Measurements from ENCODE around the gene CHRNA1. TPM values are rescaled to one million over a fixed set of nuclear protein-coding genes. Genes with fewer than 3 reads are reported as not detected.

CHRNA1 gene
- total and polyA plus RNA-seq, 2 experiments from 2014 or later: 0.16 TPM; not detected in 1

DNA sequence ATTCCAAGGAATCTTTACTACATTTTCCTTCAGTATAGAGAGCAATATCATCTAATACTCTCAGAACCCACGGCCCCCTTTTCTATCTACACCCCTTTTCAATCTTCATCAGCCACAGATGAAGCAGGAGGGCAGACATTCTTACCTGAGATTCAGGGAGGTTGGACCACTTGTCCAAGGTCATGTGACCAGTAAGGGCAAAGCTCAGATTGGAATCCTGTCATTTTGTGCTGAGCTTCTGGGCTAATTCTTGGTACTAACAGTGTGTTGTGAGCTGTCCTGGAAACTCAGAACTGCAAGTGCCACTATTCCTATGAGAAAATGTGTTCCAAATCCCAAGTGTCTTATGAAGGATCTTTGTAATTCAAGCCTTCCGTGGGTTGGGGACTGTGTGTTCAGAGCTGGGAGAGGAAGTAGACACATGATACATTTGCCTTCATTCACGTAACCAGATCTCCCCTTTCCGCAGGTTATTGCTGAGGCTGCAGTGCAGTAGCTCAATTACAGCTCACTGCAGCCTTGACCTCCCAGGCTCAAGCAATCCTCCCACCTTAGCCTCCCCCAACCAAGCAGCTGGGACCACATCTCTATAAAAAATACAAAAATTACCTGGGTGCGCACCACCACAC lies 3.3 kb downstream of the CHRNA1 start:
- Histone ChIP-seq H3K4me3 (no peak overlapping the region), H3K36me3 (ENCODE audit: low read depth) (no peaks in the 10 kb centered on the region), H3K79me2 (ENCODE audit: insufficient read depth) (no peaks in the 10 kb centered on the region), H2AFZ (no peak overlapping the region), H4K20me1 (ENCODE audit: insufficient read depth) (no peaks in the 10 kb centered on the region), H3K9ac (no peak overlapping the region), H3K27ac (no peak overlapping the region), H3K4me2 (ENCODE audit: unreplicated experiment) (no peak overlapping the region), H3K9me3 (ENCODE audit: low read depth) (no peaks in the 10 kb centered on the region), H3K4me1 (ENCODE audit: insufficient read depth) (no peaks in the 10 kb centered on the region), H3K27me3 (replicated peaks; ENCODE audit: insufficient read depth) (no peaks in the 10 kb centered on the region), H3F3A (ENCODE audit: insufficient read depth) (no peaks in the 10 kb centered on the region), H3K9me2 (ENCODE audit: insufficient read depth) (no peaks in the 10 kb centered on the region)
- TF ChIP-seq EZH2 (IDR thresholded peaks at IDR 0.05; ENCODE audit: insufficient read depth, poor library complexity, severe bottlenecking): no peak
- TF ChIP-seq EZH2phosphoT487 (IDR thresholded peaks at IDR 0.05; ENCODE audit: insufficient read depth, low read depth): no peak
- 69 to 73% methylated on average over 5 of the region's 5 CpGs for whole genome bisulfite sequencing, 2 experiments (ENCODE audit: low coverage in 1 of 2, low lambda C conversion rate in 2 of 2, missing lambda C conversion rate in 2 of 2)
- in situ Hi-C loops (cut with MboI): no loop called here
- no peak for DNase-seq

DNA sequence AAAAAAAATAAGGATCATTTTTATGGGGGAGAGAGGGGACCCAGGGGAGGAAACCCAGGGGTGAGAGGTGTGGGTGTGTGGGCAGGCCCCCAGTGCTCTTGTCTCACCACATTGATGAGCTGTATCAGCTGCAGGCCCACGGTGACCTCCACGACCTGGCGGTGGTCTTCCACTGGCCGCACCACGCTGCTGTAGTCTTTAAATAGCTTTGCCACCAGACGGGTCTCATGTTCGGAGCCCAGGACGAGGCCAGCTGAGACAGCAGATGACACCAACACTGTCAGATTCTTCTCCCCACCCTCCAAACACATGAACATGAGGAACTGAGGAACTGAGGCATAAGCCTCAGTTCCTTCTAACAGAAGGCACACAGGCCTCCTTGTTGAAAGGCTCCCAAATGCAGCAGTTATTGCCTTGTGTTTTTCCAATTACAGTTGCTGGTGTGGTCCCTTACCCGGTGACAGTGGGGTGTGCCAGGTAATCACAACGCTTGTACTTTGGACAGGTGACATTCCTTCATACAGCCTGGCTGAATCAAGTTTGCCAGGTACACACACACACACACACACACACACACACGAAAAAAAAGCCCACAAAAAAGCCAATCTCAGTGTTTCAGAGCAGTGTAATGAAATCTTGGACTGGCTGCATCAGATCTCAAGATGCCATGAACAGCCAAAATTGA lies 4.7 kb downstream of the CHRNA1 start:
- Histone ChIP-seq H3K4me2 (ENCODE audit: unreplicated experiment) (no peak overlapping the region), H3K27ac (no peak overlapping the region), H3K27me3 (replicated peaks; ENCODE audit: insufficient read depth) (no peaks in the 10 kb centered on the region), H3K79me2 (ENCODE audit: insufficient read depth) (no peaks in the 10 kb centered on the region), H3K4me3 (no peak overlapping the region), H3F3A (ENCODE audit: insufficient read depth) (no peaks in the 10 kb centered on the region), H4K20me1 (ENCODE audit: insufficient read depth) (no peaks in the 10 kb centered on the region), H3K9me3 (ENCODE audit: low read depth) (no peaks in the 10 kb centered on the region), H2AFZ (no peak overlapping the region), H3K9me2 (ENCODE audit: insufficient read depth) (no peaks in the 10 kb centered on the region), H3K4me1 (ENCODE audit: insufficient read depth) (no peaks in the 10 kb centered on the region), H3K36me3 (ENCODE audit: low read depth) (no peaks in the 10 kb centered on the region), H3K9ac (no peak overlapping the region)
- TF ChIP-seq EZH2 (IDR thresholded peaks at IDR 0.05; ENCODE audit: insufficient read depth, poor library complexity, severe bottlenecking) (no peak), EZH2phosphoT487 (IDR thresholded peaks at IDR 0.05; ENCODE audit: insufficient read depth, low read depth) (no peak)
- 66 to 67% methylated on average over 11 of the region's 11 CpGs for WGBS, 2 experiments (ENCODE audit: low coverage in 1 of 2, low lambda C conversion rate in 2 of 2, missing lambda C conversion rate in 2 of 2)
- in situ Hi-C loops (cut with MboI): no loop called here
- DNase-seq: no peak

DNA sequence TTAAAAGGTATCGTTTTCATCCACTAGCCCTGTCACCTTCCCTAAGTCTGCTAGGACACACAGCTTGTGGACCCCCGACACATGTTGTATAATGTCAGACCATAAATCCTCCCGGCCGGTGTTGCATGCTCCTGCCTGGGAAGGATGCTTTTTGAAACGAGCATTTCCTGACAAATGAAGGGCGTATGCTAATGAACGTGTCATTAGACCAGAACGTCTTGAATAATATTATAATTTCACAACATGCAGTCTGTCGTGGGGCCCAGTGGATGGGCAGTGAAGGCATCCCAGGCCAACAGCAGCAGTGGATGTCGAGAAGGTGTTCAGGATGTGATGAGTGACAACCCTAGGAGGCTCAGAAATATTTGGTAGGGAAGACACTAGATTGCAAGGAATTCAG lies 7.5 kb downstream of the CHRNA1 start:
- H3K4me3 ChIP-seq: no peak overlapping the region
- 45 to 46% methylated on average over 10 of the region's 10 CpGs for WGBS, 2 experiments (ENCODE audit: low coverage in 1 of 2, low lambda C conversion rate in 2 of 2, missing lambda C conversion rate in 2 of 2)
- H3K9me3 ChIP-seq (ENCODE audit: low read depth): no peaks in the 10 kb centered on the region
- no peaks in the 10 kb centered on the region for H3K79me2 ChIP-seq (ENCODE audit: insufficient read depth)
- H3F3A ChIP-seq (ENCODE audit: insufficient read depth): no peaks in the 10 kb centered on the region
- H3K9me2 ChIP-seq (ENCODE audit: insufficient read depth): no peaks in the 10 kb centered on the region
- H2AFZ ChIP-seq: no peak overlapping the region
- DNase-seq: no peak
- in situ Hi-C loops (cut with MboI): no loop called here
- no peak overlapping the region for H3K4me2 ChIP-seq (ENCODE audit: unreplicated experiment)
- TF ChIP-seq EZH2phosphoT487 (IDR thresholded peaks at IDR 0.05; ENCODE audit: insufficient read depth, low read depth) (no peak), EZH2 (IDR thresholded peaks at IDR 0.05; ENCODE audit: insufficient read depth, poor library complexity, severe bottlenecking) (no peak)
- H3K36me3 ChIP-seq (ENCODE audit: low read depth): no peaks in the 10 kb centered on the region
- no peak overlapping the region for H3K27ac ChIP-seq
- H3K4me1 ChIP-seq (ENCODE audit: insufficient read depth): no peaks in the 10 kb centered on the region
- no peaks in the 10 kb centered on the region for H3K27me3 ChIP-seq (replicated peaks; ENCODE audit: insufficient read depth)
- H4K20me1 ChIP-seq (ENCODE audit: insufficient read depth): no peaks in the 10 kb centered on the region
- no peak overlapping the region for H3K9ac ChIP-seq

DNA sequence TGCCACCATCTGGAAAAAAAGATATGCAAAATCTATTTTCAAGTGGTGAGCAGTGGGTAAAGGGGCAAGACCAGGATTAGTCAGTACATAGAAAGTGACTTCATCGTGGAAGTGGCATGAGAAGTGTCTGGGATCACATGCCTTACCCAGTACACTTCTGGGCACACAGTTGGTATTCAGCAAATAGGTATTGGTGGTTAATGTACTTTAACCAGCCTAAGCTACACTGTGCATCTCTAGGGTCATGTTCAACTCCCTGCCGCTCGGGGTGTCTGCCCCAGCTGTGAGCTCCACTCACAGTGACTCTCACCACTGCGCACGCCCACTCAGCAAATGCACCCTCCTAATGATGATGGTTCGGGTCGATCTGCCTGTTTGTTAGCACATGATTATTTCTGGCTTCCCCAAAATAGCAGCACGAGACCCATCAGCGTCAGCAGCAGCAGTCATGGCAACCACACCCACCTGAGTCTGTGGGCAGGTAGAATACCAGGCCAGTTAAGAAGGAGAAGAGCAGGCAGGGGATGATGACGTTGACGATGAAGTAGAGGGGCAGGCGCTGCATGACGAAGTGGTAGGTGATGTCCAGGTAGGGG lies 11.1 kb downstream of the CHRNA1 start:
- no peak for DNase-seq
- no peak overlapping the region for H3K27ac ChIP-seq
- H3K36me3 ChIP-seq (ENCODE audit: low read depth): no peaks in the 10 kb centered on the region
- no peak overlapping the region for H3K4me3 ChIP-seq
- no peaks in the 10 kb centered on the region for H3K9me3 ChIP-seq (ENCODE audit: low read depth)
- H3K4me2 ChIP-seq (ENCODE audit: unreplicated experiment): no peak overlapping the region
- H3K4me1 ChIP-seq (ENCODE audit: insufficient read depth): no peaks in the 10 kb centered on the region; the same call in 1 of the 2 replicates
- WGBS, 2 experiments (ENCODE audit: low coverage in 1 of 2, low lambda C conversion rate in 2 of 2, missing lambda C conversion rate in 2 of 2): 86 to 92% methylated on average over 13 of the region's 13 CpGs
- H3K79me2 ChIP-seq (ENCODE audit: insufficient read depth): no peaks in the 10 kb centered on the region
- no peaks in the 10 kb centered on the region for H3F3A ChIP-seq (ENCODE audit: insufficient read depth)
- no peak overlapping the region for H2AFZ ChIP-seq
- no peak overlapping the region for H3K9ac ChIP-seq
- TF ChIP-seq EZH2 (IDR thresholded peaks at IDR 0.05; ENCODE audit: insufficient read depth, poor library complexity, severe bottlenecking): no peak
- TF ChIP-seq EZH2phosphoT487 (IDR thresholded peaks at IDR 0.05; ENCODE audit: insufficient read depth, low read depth): no peak
- in situ Hi-C loops (cut with MboI): no loop called here
- H3K9me2 ChIP-seq (ENCODE audit: insufficient read depth): no peaks in the 10 kb centered on the region
- no peaks in the 10 kb centered on the region for H3K27me3 ChIP-seq (replicated peaks; ENCODE audit: insufficient read depth)
- no peaks in the 10 kb centered on the region for H4K20me1 ChIP-seq (ENCODE audit: insufficient read depth)

Data from GM23248 (cell line).